Muscle of leg (tissue), 11 donors: ENCODE data around the gene KATNIP. TPM values are rescaled to one million over a fixed set of nuclear protein-coding genes. Genes with fewer than 3 reads are reported as not detected.

Experiments used
- DNase-seq: peaks from one replicate; pipeline ENCODE4 v3.0.0; 2013
- H3K27ac ChIP-seq: one replicate; pipeline ENCODE4 v1.5.1; 2013; ENCODE audit warnings: mild to moderate bottlenecking, low read length, control low read depth
- H3K27me3 ChIP-seq: one replicate; pipeline ENCODE4 v1.6.1; 2013; ENCODE audit warnings: low read length; ENCODE audit not compliant: control insufficient read depth, insufficient read depth
- H3K36me3 ChIP-seq: one replicate; pipeline ENCODE4 v1.6.1; 2013; ENCODE audit warnings: low read length; ENCODE audit not compliant: control insufficient read depth, insufficient read depth
- H3K4me1 ChIP-seq: one replicate; pipeline ENCODE4 v1.6.1; 2013; ENCODE audit warnings: low read length; ENCODE audit not compliant: control insufficient read depth, insufficient read depth
- H3K4me3 ChIP-seq: one replicate; pipeline ENCODE4 v1.5.1; 2013; ENCODE audit warnings: low read length, control low read depth
- H3K9me3 ChIP-seq: replicated peaks from 2 replicates; pipeline ENCODE4 v1.6.1; 2013; ENCODE audit warnings: low read depth, low read length; ENCODE audit not compliant: control insufficient read depth
- WGBS: methylation state at CpG from one replicate; pipeline ENCODE4 v1.1.5; 2013; ENCODE audit warnings: missing lambda C conversion rate; ENCODE audit not compliant: insufficient coverage; 5-methylcytosine and 5-hydroxymethylcytosine counted together
- polyA plus RNA-seq, 8 donors: library from polyadenylated mRNA; unstranded; fragments of 120-200 nt; gene quantifications; one replicate each; pipeline versions ENCODE4 v1.2.1 to v1.2.3, GENCODE V29; 2013; ENCODE audit warnings: inconsistent platforms in 1 of 8, low replicate concordance in 1 of 8; ENCODE audit not compliant: insufficient read length in 8 of 8, insufficient read depth in 1 of 8
- total RNA-seq: library from RNA; stranded (reverse); fragments of 120-200 nt; gene quantifications from one replicate; pipeline ENCODE4 v1.2.4, GENCODE V29; 2013

The KATNIP gene
- total and polyA plus RNA-seq, 9 donors, result 6.3 to 8.9 (median 6.6) TPM

GRCh38 chr16:27596411-27596810, 46.5 kb downstream of the KATNIP start:
- Histone ChIP-seq H3K4me3 (no peak overlapping the region), H3K27ac (no peak overlapping the region), H3K27me3 (no peaks in the 10 kb centered on the region), H3K9me3 (no peaks in the 10 kb centered on the region), H3K36me3 (peaks cover 3% of the 10 kb centered on the region), H3K4me1 (peaks cover 33% of the 10 kb centered on the region)
- DNase-seq, result no peak
- 91% methylated on average over 4 of the region's 4 CpGs for WGBS

GRCh38 chr16:27597361-27597760, 47.4 kb downstream of the KATNIP start:
- Histone ChIP-seq H3K9me3 (no peaks in the 10 kb centered on the region), H3K27me3 (no peaks in the 10 kb centered on the region), H3K4me3 (no peak overlapping the region), H3K36me3 (peaks cover 3% of the 10 kb centered on the region), H3K27ac (no peak overlapping the region), H3K4me1 (peaks cover 33% of the 10 kb centered on the region)
- DNase-seq, result no peak
- WGBS, result no CpG with 5 or more reads among the region's 3 CpGs

- Histone ChIP-seq H3K4me3 (no peak overlapping the region), H3K4me1 (peaks cover 33% of the 10 kb centered on the region), H3K27me3 (no peaks in the 10 kb centered on the region), H3K36me3 (peaks cover 3% of the 10 kb centered on the region), H3K27ac (no peak overlapping the region), H3K9me3 (no peaks in the 10 kb centered on the region)
- WGBS, result 69% methylated on average over 3 of the region's 6 CpGs
- peak; percentile 33 for DNase-seq
These were observed 48.3 kb downstream of the KATNIP start for GRCh38 chr16:27598220-27598619.

- H3K4me1 ChIP-seq, result peaks cover 33% of the 10 kb centered on the region
- H3K9me3 ChIP-seq, result no peaks in the 10 kb centered on the region
- H3K36me3 ChIP-seq, result no peaks in the 10 kb centered on the region
- 71% methylated on average over 4 of the region's 10 CpGs for WGBS
- no peak overlapping the region for H3K4me3 ChIP-seq
- DNase-seq, result peak; percentile 54
- H3K27ac ChIP-seq, result no peak overlapping the region
- no peaks in the 10 kb centered on the region for H3K27me3 ChIP-seq
These were observed 49.1 kb downstream of the KATNIP start for GRCh38 chr16:27598931-27599565.

GRCh38 chr16:27599606-27600005, 49.7 kb downstream of the KATNIP start:
- H3K27me3 ChIP-seq, result no peaks in the 10 kb centered on the region
- no peaks in the 10 kb centered on the region for H3K36me3 ChIP-seq
- no peak for DNase-seq
- no peak overlapping the region for H3K27ac ChIP-seq
- 68% methylated on average over 12 of the region's 13 CpGs for WGBS
- H3K9me3 ChIP-seq, result no peaks in the 10 kb centered on the region
- peaks cover 33% of the 10 kb centered on the region for H3K4me1 ChIP-seq
- H3K4me3 ChIP-seq, result no peak overlapping the region

Other genes starting within 250 kb of the KATNIP start
- 10.6 TPM for gene IL4R, start 236.2 kb upstream of the KATNIP start, total RNA-seq
- gene IL4R, start 236.2 kb upstream of the KATNIP start, polyA plus RNA-seq, result 10 to 100 TPM in 7 of 8 donors, 1 to 10 TPM in 1; 9.8 to 16.4 (median 14.9) TPM
- 0.04 TPM for gene IL21R, start 148.0 kb upstream of the KATNIP start, total RNA-seq
- under 1 TPM; 0.17 to 0.71 (median 0.27) TPM for gene IL21R, start 148.0 kb upstream of the KATNIP start, polyA plus RNA-seq
- 40.7 TPM for gene GTF3C1, start 231 bp upstream of the KATNIP start, total RNA-seq
- 10 to 100 TPM; 47.2 to 72.0 (median 55.8) TPM for gene GTF3C1, start 231 bp upstream of the KATNIP start, polyA plus RNA-seq